ENCODE data around the gene ZC3H12A.

DNA sequence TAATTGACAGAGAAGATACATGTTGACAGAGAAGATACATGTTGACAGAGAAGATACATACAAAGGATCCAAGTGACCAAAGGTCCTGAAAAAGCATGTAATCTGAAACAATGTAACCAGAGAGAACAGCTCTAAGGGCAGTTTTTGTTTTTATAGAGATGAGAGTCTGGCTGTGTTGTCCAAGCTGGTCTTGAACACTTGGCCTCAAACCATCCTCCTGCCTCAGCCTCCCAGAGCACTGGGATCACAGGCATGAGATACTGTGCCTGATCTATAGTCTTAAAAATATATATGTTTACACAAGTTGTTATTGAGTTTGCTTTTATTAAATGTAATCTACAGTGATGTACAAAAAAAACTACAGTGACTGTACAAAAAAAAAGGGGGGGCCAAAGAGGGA is 27.7 kb downstream of the ZC3H12A start:
- TF ChIP-seq EZH2 (IDR thresholded peaks at IDR 0.05; ENCODE audit: borderline replicate concordance, insufficient read depth, low read depth, low read length, poor library complexity, severe bottlenecking): no peak
- TF ChIP-seq, protein P1, sequence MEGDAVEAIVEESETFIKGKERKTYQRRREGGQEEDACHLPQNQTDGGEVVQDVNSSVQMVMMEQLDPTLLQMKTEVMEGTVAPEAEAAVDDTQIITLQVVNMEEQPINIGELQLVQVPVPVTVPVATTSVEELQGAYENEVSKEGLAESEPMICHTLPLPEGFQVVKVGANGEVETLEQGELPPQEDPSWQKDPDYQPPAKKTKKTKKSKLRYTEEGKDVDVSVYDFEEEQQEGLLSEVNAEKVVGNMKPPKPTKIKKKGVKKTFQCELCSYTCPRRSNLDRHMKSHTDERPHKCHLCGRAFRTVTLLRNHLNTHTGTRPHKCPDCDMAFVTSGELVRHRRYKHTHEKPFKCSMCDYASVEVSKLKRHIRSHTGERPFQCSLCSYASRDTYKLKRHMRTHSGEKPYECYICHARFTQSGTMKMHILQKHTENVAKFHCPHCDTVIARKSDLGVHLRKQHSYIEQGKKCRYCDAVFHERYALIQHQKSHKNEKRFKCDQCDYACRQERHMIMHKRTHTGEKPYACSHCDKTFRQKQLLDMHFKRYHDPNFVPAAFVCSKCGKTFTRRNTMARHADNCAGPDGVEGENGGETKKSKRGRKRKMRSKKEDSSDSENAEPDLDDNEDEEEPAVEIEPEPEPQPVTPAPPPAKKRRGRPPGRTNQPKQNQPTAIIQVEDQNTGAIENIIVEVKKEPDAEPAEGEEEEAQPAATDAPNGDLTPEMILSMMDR (IDR thresholded peaks at IDR 0.05): no peak
